Astrocyte (in vitro differentiated cells and primary cell): Measurements from ENCODE around the gene SST. TPM values are rescaled to one million over a fixed set of nuclear protein-coding genes. Genes with fewer than 3 reads are reported as not detected.

Experiments used
- DNase-seq: peaks from one replicate; pipeline ENCODE4 v3.0.0-alpha.2; 2010; ENCODE audit warnings: low read depth
- FAIRE-seq: peaks from 2 replicates; lab custom pipeline; 2011; peaks lifted over from hg19 to GRCh38; lab: Jason Lieb, UNC
- H2AFZ ChIP-seq: 2 replicates; pipeline ENCODE4 v1.6.0; 2012; ENCODE audit warnings: low read depth, low read length, inconsistent platforms
- H3K27ac ChIP-seq: 2 replicates; pipeline ENCODE4 v1.5.1; 2011; ENCODE audit warnings: low read depth, low read length, inconsistent platforms
- H3K27me3 ChIP-seq: 2 replicates; pipeline ENCODE4 v1.6.0; 2011; ENCODE audit warnings: low read length, inconsistent platforms; ENCODE audit not compliant: insufficient read depth
- H3K36me3 ChIP-seq: 2 replicates; pipeline ENCODE4 v1.5.1; 2011; ENCODE audit warnings: low read length, inconsistent platforms; ENCODE audit not compliant: insufficient read depth
- H3K4me1 ChIP-seq: 2 replicates; pipeline ENCODE4 v1.5.1; 2011; ENCODE audit warnings: low read length, inconsistent platforms; ENCODE audit not compliant: insufficient read depth
- H3K4me2 ChIP-seq: 2 replicates; pipeline ENCODE4 v1.6.0; 2012; ENCODE audit warnings: low read length, inconsistent platforms
- H3K4me3 ChIP-seq: 2 replicates; pipeline ENCODE4 v1.5.1; 2011; ENCODE audit warnings: low read depth, mild to moderate bottlenecking, low read length, inconsistent platforms; ENCODE audit not compliant: insufficient read depth
- H3K79me2 ChIP-seq: 2 replicates; pipeline ENCODE4 v1.6.0; 2012; ENCODE audit warnings: mild to moderate bottlenecking, low read length, inconsistent platforms; ENCODE audit not compliant: insufficient read depth
- H3K9ac ChIP-seq: 2 replicates; pipeline ENCODE4 v1.6.0; 2012; ENCODE audit warnings: mild to moderate bottlenecking, low read length, inconsistent platforms
- H3K9me3 ChIP-seq: 2 replicates; pipeline ENCODE4 v1.5.1; 2012; ENCODE audit warnings: low read depth, mild to moderate bottlenecking, low read length, inconsistent platforms; ENCODE audit not compliant: insufficient read depth
- H4K20me1 ChIP-seq: 2 replicates; pipeline ENCODE4 v1.6.0; 2012; ENCODE audit warnings: low read length, inconsistent platforms; ENCODE audit not compliant: insufficient read depth
- H3K27ac Mint-ChIP-seq: one replicate; pipeline ENCODE4 v1.8.0; 2021; ENCODE audit warnings: mild to moderate bottlenecking, mixed read lengths; ENCODE audit not compliant: unreplicated experiment
- H3K27me3 Mint-ChIP-seq: one replicate; pipeline ENCODE4 v1.8.0; 2021; ENCODE audit warnings: low read depth, mixed read lengths; ENCODE audit not compliant: unreplicated experiment
- H3K36me3 Mint-ChIP-seq: one replicate; pipeline ENCODE4 v1.8.0; 2021; ENCODE audit warnings: low read depth, mixed read lengths; ENCODE audit not compliant: unreplicated experiment
- H3K4me1 Mint-ChIP-seq: one replicate; pipeline ENCODE4 v1.8.0; 2021; ENCODE audit warnings: low read depth, mixed read lengths; ENCODE audit not compliant: unreplicated experiment
- H3K4me3 Mint-ChIP-seq: one replicate; pipeline ENCODE4 v1.8.0; 2021; ENCODE audit warnings: mild to moderate bottlenecking, moderate library complexity, mixed read lengths; ENCODE audit not compliant: unreplicated experiment
- H3K9me3 Mint-ChIP-seq: one replicate; pipeline ENCODE4 v1.8.0; 2021; ENCODE audit warnings: mild to moderate bottlenecking, mixed read lengths; ENCODE audit not compliant: unreplicated experiment
- EZH2 ChIP-seq: IDR thresholded peaks from 2 replicates; pipeline ENCODE4 v1.6.1; 2012; ENCODE audit warnings: mild to moderate bottlenecking, low read length, inconsistent platforms; ENCODE audit not compliant: insufficient read depth
- total RNA-seq: library from RNA; stranded (reverse); gene quantifications from 2 replicates; pipeline ENCODE4 v1.2.1, GENCODE V29; 2021
- TF ChIP-seq, protein P1 (sequence below): IDR thresholded peaks from 2 replicates; pipeline ENCODE4 v1.5.1; 2011; ENCODE audit warnings: low read depth, mild to moderate bottlenecking, inconsistent platforms, low read length, moderate library complexity; ENCODE audit not compliant: insufficient read depth

The SST gene
- total RNA-seq, 1 donor from 2014 or later, result 0.77 TPM

GRCh38 chr3:187639927-187640568 lies 30.1 kb downstream of the SST start:
- no peak overlapping the region for H2AFZ ChIP-seq
- peaks cover 4% of the 10 kb centered on the region for H3K4me1 Mint-ChIP-seq
- no peaks in the 10 kb centered on the region for H3K36me3 ChIP-seq
- H3K79me2 ChIP-seq, result no peaks in the 10 kb centered on the region
- no peak overlapping the region for H3K4me3 ChIP-seq
- DNase-seq (no peak), FAIRE-seq (no peak)
- H3K27me3 ChIP-seq, result no peaks in the 10 kb centered on the region
- peaks cover 6% of the 10 kb centered on the region for H3K9me3 Mint-ChIP-seq
- H3K9me3 ChIP-seq, result no peaks in the 10 kb centered on the region
- H3K4me1 ChIP-seq, result no peaks in the 10 kb centered on the region
- H3K27ac Mint-ChIP-seq, result no peak overlapping the region
- peaks cover 4% of the 10 kb centered on the region for H3K27me3 Mint-ChIP-seq
- TF ChIP-seq, protein P1, sequence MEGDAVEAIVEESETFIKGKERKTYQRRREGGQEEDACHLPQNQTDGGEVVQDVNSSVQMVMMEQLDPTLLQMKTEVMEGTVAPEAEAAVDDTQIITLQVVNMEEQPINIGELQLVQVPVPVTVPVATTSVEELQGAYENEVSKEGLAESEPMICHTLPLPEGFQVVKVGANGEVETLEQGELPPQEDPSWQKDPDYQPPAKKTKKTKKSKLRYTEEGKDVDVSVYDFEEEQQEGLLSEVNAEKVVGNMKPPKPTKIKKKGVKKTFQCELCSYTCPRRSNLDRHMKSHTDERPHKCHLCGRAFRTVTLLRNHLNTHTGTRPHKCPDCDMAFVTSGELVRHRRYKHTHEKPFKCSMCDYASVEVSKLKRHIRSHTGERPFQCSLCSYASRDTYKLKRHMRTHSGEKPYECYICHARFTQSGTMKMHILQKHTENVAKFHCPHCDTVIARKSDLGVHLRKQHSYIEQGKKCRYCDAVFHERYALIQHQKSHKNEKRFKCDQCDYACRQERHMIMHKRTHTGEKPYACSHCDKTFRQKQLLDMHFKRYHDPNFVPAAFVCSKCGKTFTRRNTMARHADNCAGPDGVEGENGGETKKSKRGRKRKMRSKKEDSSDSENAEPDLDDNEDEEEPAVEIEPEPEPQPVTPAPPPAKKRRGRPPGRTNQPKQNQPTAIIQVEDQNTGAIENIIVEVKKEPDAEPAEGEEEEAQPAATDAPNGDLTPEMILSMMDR, result no peak
- no peak for TF ChIP-seq EZH2
- no peak overlapping the region for H3K27ac ChIP-seq
- H3K4me2 ChIP-seq, result no peak overlapping the region
- H3K9ac ChIP-seq, result no peak overlapping the region
- no peak overlapping the region for H3K4me3 Mint-ChIP-seq
- no peaks in the 10 kb centered on the region for H4K20me1 ChIP-seq
- no peaks in the 10 kb centered on the region for H3K36me3 Mint-ChIP-seq

- Mint-ChIP-seq H3K9me3 (peaks cover 7% of the 10 kb centered on the region), H3K27me3 (peaks cover 4% of the 10 kb centered on the region), H3K27ac (no peak overlapping the region), H3K36me3 (no peaks in the 10 kb centered on the region), H3K4me3 (no peak overlapping the region), H3K4me1 (peaks cover 4% of the 10 kb centered on the region)
- H3K79me2 ChIP-seq, result no peaks in the 10 kb centered on the region
- TF ChIP-seq, protein P1, result no peak
- no peak for TF ChIP-seq EZH2
- no peaks in the 10 kb centered on the region for H3K4me1 ChIP-seq
- H3K27ac ChIP-seq, result no peak overlapping the region
- no peak for FAIRE-seq
- H3K4me2 ChIP-seq, result no peak overlapping the region
- H3K36me3 ChIP-seq, result no peaks in the 10 kb centered on the region
- DNase-seq, result no peak
- no peaks in the 10 kb centered on the region for H3K9me3 ChIP-seq
- H3K4me3 ChIP-seq, result no peak overlapping the region
- H4K20me1 ChIP-seq, result no peaks in the 10 kb centered on the region
- H3K9ac ChIP-seq, result no peak overlapping the region
- peaks cover 2% of the 10 kb centered on the region for H3K27me3 ChIP-seq
- H2AFZ ChIP-seq, result no peak overlapping the region
Measured at GRCh38 chr3:187636528-187636927, 33.7 kb downstream of the SST start.

DNA sequence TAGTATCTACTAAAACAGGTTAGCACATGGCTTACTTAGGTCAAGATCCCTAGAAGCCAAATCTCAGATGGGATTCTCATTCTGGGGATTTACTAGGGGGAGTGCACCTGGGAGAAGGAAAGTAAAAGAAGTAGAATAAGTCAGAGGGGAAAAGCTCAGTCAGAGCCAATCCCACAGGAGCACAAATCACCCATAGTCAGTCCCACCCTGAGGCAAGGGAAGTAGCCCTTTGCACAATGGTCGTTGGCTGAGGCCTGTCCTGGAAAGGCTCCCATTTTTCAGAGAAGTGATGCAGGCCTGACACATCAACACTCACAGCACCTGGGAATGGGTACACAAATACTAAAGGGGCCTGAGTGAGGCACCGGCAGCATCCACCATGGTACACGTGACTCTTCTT lies 39.8 kb downstream of the SST start:
- Mint-ChIP-seq H3K4me3 (no peak overlapping the region), H3K27ac (no peak overlapping the region), H3K27me3 (peaks cover 5% of the 10 kb centered on the region), H3K36me3 (no peaks in the 10 kb centered on the region), H3K4me1 (no peaks in the 10 kb centered on the region), H3K9me3 (peaks cover 5% of the 10 kb centered on the region)
- H3K79me2 ChIP-seq, result no peaks in the 10 kb centered on the region
- no peak overlapping the region for H3K4me2 ChIP-seq
- no peak overlapping the region for H3K27ac ChIP-seq
- no peaks in the 10 kb centered on the region for H3K4me1 ChIP-seq
- FAIRE-seq, result no peak
- H3K9me3 ChIP-seq, result no peaks in the 10 kb centered on the region
- H3K27me3 ChIP-seq, result peaks cover 4% of the 10 kb centered on the region
- DNase-seq, result no peak
- H3K4me3 ChIP-seq, result no peak overlapping the region
- no peak overlapping the region for H3K9ac ChIP-seq
- no peak overlapping the region for H2AFZ ChIP-seq
- H4K20me1 ChIP-seq, result no peaks in the 10 kb centered on the region
- no peaks in the 10 kb centered on the region for H3K36me3 ChIP-seq
- TF ChIP-seq EZH2, result no peak
- TF ChIP-seq, protein P1, result no peak
